HG03064 (cell line): Measurements from ENCODE around the gene CLP1.
"Not testable (repeated sequence)": the region's sequence is repeated elsewhere in the genome, so short reads cannot be mapped to it uniquely, and the experiment has no call there.

Experiments
- ATAC-seq: cut with Tn5 transposase; IDR thresholded peaks from one replicate; pipeline ENCODE4 v1.9.1; 2021; ENCODE audit warnings: low read depth; ENCODE audit not compliant: unreplicated experiment

Gene CLP1

DNA sequence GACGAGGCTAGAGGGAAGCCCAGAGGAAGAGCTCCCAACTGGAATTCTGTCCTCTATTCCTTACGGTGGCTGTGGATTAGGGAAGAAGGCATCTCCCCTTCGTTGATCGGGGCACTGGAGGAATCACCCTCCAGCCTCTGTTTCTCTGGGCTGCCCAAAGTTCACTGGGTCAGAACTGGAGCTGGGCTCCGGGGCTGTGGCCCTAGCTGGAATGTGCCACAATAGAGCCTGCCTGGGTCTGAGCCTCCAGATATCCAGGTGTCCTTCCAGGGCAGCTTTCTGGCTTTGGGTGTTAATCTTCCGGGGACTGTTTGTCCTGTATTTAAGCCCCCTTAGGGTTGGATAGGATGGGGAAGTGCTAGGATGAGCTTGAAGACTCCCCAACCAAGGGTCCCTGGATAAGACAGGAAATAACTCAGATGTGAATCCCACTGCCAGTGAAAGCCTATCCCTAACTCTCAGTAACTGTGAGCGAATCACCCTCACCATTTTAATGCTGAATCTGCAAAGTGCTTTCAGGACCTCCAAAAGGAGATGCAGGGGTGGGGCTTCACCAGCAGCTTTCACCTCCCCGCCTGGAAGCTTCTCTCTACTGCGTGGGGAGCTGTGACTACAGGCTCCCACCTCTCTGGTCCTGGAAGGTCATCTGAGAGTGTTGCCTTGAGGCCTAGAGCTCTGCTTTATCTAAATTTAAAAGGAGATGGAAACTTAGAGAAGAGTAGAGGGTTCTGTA is 17.3 kb upstream of the CLP1 start:
- ATAC-seq = no peak

DNA sequence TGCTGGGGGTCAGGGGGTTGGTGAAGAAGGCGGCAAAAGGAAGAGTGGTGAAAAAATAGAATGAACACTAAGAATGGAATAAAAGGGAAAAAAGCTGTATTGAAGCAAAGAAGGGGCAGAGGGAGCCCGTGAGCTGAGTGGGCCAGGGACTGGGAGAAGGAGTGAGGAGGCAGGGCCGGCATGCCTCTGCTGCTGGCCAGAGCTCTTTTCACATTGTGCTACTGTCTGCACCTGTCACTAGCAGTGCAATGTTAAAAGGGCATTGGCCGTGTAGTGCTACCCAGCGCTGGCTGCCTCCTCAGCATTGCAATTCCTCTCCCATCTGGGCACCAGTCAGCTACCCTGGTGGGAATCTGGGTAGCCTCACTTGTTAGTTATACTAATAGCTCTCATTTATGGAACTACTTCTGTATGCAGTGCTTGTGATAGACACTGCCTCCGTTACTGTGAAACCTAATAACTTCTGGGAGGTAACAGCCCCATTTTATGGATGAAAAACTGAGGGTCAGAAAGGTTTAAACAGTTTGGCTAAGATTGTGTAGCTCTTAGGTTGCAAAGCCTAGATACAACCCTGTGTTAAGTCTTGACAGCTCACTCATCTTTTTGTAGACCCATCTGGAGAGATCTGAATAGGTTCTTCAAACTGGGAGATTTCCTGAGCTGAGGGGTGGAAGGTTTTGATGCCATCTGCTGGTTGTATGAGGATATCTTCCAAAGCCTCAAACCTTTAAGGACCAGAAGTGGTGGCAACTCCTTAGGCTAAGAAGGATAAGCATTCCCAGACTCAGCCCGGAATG is 16.4 kb upstream of the CLP1 start:
- ATAC-seq = no peak

DNA sequence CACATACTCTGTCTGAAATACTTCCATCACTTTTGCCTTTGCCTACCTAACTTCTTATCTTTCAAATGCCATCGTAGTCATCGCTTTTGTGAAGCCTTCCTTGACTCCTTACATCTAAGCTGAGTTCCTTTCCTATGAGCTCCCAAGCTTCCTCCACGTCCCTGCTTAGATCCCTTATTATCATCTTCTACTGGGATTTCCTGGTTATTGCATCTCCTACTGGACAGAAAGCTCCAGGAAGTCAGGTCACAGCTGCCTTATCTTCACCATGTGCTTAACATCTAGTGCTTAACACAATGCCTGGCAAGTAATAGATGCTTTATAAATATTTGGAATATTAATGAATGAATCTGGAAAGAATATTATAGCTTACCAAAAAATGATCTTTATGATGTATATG is 13.8 kb upstream of the CLP1 start:
- no peak for ATAC-seq

DNA sequence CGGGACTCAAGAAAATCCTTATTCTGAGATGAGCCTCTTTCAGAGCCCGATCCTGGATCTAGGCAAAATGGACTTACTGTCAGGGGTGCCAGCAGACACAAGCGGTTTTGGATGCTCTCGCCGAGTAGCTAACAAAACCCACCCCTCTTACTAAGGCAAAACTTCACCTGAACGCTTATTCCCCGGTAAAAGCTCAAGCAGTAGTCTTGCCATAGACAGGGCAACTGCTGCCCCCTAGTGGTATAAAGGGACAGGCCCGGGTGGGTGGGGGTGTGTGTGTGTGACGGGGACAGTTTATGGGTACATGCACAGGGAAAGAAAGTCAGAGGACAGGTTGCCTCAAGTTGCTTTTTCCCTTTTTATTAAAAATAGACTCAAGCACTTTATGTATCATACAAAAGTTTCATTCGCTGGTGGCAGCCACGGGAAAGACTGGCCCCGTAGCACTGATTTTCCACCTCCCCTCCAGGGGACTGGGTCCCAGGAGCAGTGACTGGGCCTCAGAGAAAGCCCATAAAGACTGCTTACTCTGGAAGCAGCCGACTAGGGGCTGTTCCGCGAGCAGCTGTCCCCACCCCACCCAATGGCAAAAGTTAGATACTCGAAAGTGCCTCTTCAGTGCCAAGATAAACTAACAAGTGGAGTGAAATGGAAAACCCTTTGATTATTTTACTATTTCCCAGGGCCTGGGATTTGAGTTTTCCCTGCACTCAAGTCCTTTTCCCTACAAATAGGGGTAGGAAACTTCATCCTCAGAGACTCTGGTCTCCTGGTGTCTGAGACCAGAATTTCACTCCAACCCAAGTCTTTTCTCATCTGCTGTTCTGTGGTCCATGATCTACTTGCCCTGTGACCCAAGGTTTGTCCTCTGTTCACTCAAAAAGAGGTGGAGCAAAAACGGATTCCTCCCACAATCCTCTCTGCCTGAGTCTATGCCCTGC is 12.5 kb upstream of the CLP1 start:
- ATAC-seq = peak; percentile 55

DNA sequence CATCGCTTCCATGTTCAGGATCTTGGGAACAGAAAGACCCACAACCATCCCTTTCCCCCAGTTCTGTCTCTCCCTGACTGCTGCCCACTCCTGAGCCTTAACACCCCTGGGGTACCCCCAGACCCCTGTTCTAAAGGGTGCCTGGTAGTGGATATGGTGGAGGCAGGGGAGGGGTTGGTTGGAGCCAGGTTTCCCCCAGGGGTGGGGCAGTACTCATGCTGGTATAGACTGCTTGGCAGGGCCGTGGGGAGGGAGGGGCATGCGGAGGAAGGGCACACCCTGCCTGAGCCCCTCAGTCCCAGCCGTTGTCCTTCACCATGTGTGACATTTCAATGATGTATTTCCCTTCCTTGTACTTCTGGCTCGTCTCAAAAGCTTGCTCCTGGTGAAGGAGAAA is 11.9 kb upstream of the CLP1 start:
- no peak for ATAC-seq

DNA sequence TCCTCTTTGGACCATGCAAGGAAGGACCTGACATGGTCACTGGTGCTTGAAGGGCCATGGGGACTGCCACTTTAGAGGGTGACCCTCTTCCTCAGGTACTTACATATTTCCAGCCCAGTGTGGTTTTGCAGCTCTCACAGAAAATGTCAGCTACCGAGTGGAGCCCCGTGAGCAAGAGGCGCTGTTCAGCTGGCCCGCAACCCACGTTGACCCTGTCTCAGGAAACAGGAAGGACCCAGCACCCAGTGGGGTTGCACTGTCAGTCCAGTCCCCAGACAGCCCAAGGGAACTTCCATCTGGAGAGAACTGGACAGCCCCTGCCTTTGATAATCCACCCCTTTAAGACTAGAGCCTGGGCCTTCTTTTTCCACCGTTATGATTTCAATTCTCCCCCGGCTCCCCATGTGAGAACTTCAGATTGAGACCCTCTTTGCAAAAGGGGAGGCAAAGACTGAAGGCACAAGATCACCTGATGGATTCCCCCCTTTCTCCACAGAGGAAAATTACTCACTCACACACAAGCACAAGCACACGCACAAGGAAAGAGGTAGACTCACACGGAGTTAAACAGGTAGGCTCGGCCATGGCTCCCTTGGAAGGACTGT is 11.3 kb upstream of the CLP1 start:
- ATAC-seq = no peak

DNA sequence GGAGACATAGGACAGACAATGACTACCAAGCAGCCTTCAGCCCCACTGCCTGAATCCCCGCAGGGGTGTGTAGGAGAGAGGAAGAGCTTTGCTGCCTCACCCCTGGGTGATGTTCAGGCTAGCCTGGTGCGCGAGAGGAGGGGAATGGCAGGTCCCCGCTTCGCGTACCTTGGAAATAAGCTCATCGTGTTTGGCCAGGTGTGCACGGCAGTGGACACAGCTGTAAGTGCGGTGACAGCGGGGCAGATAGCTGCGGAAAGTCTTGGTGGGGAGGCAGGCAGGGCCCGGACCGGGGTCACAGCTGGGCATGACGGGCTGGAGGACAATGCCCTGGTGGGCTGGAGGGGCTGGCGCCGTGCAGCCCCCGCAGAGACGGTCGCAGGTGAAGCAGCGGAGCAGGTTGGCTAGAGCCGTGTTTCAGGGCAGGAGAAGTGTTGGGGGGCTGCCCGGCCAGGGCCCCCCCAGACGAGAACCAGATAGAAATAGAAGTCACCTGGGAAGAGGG is 10.7 kb upstream of the CLP1 start:
- no peak for ATAC-seq

DNA sequence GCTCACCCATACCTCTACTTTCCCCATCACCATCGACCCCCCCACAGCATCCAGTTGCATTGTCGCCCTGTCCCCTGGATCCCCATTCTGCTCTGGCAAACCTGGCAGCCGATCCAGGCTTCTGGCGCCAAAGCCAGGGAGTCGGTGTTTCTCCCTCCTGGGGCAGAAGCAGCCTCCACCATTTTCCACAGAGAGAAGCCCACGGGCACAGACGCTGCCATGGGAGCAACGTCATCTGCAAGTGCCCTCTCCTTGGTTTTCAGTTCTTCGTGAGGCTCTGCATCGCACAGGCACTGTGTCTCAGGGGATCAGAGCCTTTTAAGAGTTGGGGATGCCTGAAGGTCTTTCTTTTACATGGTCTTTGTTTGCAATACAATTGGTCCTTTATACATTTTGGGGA is 10.2 kb upstream of the CLP1 start:
- no peak for ATAC-seq

DNA sequence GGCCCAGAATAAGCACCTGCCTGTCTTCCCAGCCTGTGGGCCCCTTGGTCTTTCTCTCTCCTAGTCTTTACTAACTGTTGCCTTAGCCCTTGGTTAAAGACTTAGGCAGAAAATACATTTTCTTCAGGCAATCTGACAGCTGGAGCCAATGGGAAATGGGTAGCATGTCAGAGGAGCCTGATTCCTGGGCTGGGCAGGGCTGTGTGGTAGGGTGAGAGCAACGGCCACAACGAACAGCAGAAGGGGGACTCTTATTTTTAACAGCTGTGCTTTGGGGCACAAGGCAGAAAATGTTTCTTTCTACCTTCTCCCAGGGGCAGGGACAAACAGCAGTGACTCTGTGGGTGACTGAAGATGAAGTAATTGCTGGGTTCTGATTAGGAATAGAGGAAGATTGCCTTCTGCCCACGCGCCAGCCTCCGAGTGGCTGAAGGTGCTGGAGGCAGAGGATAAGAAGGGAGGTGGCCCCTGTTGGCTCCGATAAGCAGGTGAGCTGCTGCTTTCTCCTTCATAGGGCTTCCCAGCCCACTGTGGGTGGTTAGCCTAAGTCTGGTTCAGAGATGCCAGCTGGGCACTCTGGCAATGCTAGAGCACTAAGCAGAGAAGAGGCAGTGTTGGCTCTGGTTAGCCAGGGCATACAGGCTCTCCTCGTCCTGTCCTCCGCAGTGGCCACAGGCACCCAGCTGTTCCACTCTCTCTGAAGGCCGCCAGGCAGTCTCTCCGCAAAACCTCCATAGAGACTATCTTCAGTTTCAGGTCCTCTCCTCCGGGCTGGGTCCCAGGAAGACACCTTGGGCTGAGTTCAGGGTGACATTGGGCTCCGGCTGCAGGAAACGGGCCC is 9.4 kb upstream of the CLP1 start:
- ATAC-seq = no peak

DNA sequence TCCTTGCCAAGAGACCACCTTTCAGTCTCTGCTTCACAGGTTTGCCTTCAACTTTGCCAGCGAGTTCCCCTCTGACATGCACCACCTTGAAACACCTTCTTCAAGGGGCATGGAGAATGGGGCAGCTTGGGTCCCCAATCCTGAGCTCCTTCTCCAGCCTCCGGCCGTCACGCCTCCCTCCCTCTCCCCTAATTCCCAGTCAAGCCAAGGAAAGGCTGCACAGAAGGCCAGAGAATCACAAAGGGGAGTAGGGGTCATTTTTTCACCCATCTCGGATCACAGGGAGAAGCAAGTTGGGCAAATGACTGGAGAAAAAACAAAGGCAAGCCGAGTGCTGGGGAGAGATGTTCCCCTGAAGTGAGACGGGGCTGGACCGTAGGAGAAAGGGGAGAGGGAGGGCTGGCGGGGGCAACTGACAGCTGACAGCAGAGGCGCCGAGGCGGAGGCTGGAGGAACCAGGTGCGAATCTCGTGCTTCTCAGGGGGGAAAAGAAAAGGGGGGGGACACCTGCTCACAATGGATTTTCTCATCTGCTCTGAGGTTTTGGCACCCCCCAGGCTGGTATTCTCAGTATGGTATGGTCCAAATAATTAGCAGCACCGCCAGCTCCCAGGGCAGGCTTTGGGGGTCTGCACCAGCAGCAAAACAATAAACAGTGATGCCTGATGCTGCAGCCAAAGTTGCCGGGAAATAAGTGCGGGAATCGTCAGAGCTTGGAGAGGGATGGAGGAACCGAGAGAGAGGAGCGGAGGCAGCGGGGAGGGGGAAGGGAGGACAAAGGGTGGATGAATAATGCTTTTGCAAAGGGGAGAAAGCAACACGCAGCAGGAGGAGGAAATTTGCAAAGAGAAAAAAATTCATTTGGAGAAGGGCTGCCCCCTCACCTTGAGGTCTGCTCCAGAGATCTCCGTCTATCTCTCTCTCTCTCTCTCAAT is 8.5 kb upstream of the CLP1 start:
- ATAC-seq = no peak

DNA sequence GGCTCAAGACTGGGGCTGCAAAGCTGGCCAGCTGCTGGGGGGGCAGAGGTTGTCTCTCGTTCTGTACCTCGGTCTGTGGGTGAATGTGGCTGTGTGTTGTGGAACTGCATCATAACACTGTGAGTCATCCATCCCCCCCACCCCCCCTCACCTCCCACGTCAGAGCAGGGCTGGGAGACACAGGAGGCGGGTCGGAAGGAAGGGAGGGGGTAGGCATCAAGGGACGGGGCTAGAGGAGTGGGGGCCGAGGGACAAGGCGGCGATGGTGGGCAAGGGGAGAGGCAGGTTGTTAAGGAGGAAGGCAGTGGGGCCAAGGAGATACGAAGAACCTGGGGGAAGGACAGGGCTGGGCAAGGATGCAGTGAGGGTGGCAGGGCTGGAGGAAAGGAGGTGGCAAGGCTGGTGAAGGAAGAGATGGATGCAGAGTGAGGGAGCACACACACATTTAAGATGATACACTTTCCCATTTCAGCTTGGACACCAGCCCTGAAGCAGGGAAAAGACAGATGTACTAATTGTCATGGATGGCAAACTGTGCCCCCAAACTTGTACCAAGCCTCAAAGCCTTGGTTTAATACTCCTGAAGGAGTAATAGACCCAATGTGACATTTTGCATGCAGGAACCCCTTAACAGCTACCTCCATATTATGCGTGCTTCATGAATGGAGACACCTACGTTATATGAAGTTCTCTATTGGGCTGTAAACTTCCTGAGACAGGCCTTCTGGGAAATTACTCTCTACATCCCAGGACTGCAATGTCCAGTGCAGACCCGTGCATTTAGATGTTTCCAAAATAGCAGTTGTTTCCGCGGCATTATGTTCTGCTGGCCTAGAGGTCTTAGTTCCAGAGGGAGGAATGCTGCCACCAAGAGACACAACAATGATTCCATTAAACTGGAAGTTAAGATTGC is 7.5 kb upstream of the CLP1 start, which contains the start of gene YPEL4:
Gene YPEL4, minus strand, starts transcription at position 87 of the 913 bp plus-strand sequence. CDS start 2,805 bp downstream, outside the sequence.
- ATAC-seq = no peak

DNA sequence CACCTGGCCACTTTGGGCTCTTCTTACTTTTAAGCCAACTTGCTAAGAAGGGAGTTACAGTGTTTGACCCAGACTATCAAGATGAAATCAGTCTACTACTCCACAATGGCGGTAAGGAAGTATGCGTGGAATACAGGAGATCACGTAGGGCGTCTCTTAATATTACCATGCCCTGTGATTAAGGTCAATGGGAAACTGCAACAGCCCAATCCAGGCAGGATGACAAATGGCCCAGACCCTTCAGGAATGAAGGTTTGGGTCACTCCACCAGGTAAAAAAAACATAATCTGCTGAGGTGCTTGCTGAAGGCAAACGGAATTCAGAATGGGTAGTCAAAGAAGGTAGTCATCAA is 6.8 kb upstream of the CLP1 start:
- ATAC-seq = no peak

DNA sequence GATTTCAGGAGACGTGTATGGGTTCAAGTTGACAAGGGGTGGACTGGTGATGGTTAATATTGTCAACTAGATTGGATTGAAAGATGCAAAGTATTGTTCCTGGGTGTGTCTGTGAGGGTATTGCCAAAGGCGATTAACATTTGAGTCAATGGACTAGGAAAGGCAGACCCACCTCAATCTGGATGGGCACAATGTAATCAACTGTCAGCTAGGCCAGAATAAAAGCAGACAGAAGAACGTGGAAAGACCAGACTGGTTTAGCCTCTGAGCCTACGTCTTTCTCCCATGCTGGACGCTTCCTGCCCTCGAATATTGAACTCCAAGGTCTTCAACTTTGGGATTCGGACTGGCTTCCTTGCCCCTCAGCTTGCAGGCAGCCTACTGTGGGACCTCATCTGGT is 6.2 kb upstream of the CLP1 start:
- ATAC-seq = no peak

DNA sequence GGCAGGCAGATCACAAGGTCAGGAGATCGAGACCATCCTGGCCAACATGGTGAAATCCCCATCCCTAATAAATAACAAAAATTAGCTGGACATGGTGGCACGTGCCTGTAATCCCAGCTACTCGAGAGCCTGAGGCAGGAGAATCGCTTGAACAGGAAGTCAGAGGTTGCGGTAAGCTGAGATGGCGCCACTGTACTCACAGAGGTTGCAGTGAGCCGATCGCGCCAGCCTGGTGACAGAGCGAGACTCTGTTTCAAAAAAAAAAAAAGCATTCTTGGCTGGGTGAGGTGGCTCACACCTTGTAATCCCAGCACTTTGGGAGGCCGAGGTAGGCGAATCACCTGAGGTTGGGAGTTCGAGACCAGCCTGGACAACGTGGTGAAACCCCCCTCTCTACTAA is 5.3 kb upstream of the CLP1 start:
- ATAC-seq = not testable (repeated sequence)

DNA sequence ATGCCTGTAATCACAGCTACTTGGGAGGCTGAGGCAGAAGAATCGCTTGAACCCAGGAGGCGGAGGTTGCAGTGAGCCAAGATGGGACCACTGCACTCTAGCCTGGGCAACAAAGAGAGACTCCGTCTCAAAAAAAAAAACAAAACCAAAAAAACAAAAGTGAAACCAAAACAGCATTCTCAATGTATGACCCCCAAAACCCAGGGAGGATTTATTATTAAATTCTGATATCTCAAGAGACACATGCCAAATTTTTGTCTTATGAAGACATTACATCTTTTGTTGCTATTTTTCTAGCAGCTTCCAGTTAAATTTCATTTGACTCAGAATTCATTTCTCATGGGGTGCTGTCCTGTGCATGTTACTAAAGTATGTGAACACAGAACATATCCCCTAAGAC is 4.9 kb upstream of the CLP1 start:
- no peak for ATAC-seq

DNA sequence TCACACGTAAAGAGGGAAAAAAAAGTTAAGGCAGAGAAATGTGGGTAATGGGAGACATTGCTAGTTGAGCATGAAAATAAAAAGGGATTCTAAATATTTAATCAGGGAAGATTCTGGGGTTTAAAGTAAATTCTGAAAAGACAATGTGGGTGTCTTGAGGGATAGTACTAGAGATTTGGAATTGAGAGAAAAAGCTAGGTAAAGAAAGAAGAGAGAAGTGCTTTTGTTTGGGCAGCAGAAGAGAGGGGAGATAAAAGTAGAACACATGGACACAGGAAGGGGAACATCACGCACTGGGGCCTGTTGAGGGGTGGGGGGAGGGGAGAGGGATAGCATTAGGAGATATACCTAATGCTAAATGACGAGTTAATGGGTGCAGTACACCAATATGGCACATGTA is 4.4 kb upstream of the CLP1 start:
- no peak for ATAC-seq

DNA sequence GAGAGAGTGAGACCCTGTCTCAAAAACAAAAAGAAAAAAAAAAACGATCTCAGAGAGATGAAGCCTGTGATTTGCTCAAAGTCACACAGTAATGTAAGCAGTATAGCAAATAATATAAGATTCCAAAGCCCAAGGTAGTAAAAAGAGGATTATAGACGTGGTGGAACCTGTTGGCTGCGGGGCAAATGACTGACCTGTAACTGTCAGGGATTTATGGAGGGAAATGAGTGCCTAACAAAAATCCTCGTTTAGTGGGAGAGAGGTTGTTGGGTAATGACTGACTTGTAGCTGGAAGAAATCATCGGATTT is 723 bp upstream of the CLP1 start:
- no peak for ATAC-seq

DNA sequence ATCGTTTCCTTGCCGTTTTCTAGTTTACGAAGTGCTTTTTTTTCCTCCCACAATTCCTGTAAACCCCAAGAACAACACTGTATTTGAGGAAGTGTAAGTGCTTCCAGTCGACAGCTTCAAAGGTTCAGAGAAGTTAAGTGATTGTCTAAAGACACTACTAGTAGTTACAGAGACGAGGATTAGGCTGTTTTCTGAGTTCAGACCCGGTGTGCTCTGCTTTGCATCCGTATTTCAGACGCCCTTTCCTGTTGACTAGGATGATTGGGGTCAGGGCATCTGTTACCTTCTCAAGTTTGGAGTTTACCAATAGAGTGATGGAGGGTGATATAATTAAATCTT is 430 bp downstream of the CLP1 start:
- ATAC-seq = no peak
